Keratinocyte (primary cell): ENCODE data around the gene OR13C4. TPM values are rescaled to one million over a fixed set of nuclear protein-coding genes. Genes with fewer than 3 reads are reported as not detected.

ENCODE experiments used
- DNase-seq: peaks from one replicate; pipeline ENCODE4 v3.0.0-alpha.2; 2011; ENCODE audit warnings: low read depth, missing footprints, low spot score
- FAIRE-seq: peaks from 2 replicates; lab custom pipeline; 2011; peaks lifted over from hg19 to GRCh38; lab: Jason Lieb, UNC
- H2AFZ ChIP-seq: 2 replicates; pipeline ENCODE4 v1.6.0; 2012; ENCODE audit warnings: low read length, control low read depth, inconsistent platforms; ENCODE audit not compliant: control insufficient read depth
- H3K27ac ChIP-seq: 2 replicates; pipeline ENCODE4 v1.5.1; 2011; ENCODE audit warnings: low read length; ENCODE audit not compliant: control insufficient read depth, insufficient read depth
- H3K27me3 ChIP-seq: 3 replicates; pipeline ENCODE4 v1.6.0; 2011; ENCODE audit warnings: low read length; ENCODE audit not compliant: control insufficient read depth, insufficient read depth; ENCODE audit errors: extremely low read depth
- H3K36me3 ChIP-seq, 2 experiments: 2 replicates in 1 of 2; 3 replicates in 1 of 2; pipeline ENCODE4 v1.5.1; 2011; ENCODE audit warnings: low read length in 2 of 2, mild to moderate bottlenecking in 1 of 2; ENCODE audit not compliant: control insufficient read depth in 2 of 2, insufficient read depth in 2 of 2; ENCODE audit errors: extremely low read depth in 1 of 2
- H3K4me1 ChIP-seq: 3 replicates; pipeline ENCODE4 v1.5.1; 2011; ENCODE audit warnings: low read length; ENCODE audit not compliant: control insufficient read depth, insufficient read depth; ENCODE audit errors: extremely low read depth
- H3K4me2 ChIP-seq: 3 replicates; pipeline ENCODE4 v1.6.0; 2011; ENCODE audit warnings: low read depth, low read length; ENCODE audit not compliant: control insufficient read depth, insufficient read depth; ENCODE audit errors: extremely low read depth
- H3K4me3 ChIP-seq, 3 experiments: fragments of 200-600 bp in 1 of 3; sonication (generic) in 1 of 3; 2 replicates in 2 of 3; 3 replicates in 1 of 3; pipeline ENCODE4 v1.5.1; 2011 to 2016; ENCODE audit warnings: low read length in 3 of 3, mild to moderate bottlenecking in 3 of 3, control low read depth in 2 of 3, inconsistent platforms in 1 of 3, low read depth in 1 of 3, mixed read lengths in 1 of 3, mixed run types in 1 of 3, moderate library complexity in 1 of 3; ENCODE audit not compliant: control insufficient read depth in 2 of 3, insufficient read depth in 2 of 3; ENCODE audit errors: extremely low read depth in 1 of 3
- H3K79me2 ChIP-seq: 2 replicates; pipeline ENCODE4 v1.6.0; 2012; ENCODE audit warnings: low read length; ENCODE audit not compliant: control insufficient read depth, insufficient read depth
- H3K9ac ChIP-seq: 3 replicates; pipeline ENCODE4 v1.6.0; 2011; ENCODE audit warnings: low read length; ENCODE audit not compliant: control insufficient read depth, insufficient read depth; ENCODE audit errors: extremely low read depth
- H3K9me1 ChIP-seq: 3 replicates; pipeline ENCODE4 v1.6.0; 2011; ENCODE audit warnings: low read length; ENCODE audit not compliant: control insufficient read depth, insufficient read depth; ENCODE audit errors: extremely low read depth
- H3K9me3 ChIP-seq: 2 replicates; pipeline ENCODE4 v1.5.1; 2012; ENCODE audit warnings: low read depth, low read length; ENCODE audit not compliant: control insufficient read depth
- H4K20me1 ChIP-seq: 3 replicates; pipeline ENCODE4 v1.6.0; 2011; ENCODE audit warnings: low read length; ENCODE audit not compliant: control insufficient read depth, insufficient read depth; ENCODE audit errors: extremely low read depth
- CTCF ChIP-seq, 3 experiments: IDR thresholded peaks in 1 of 3; conservative IDR thresholded peaks in 1 of 3; optimal IDR thresholded peaks in 1 of 3; 2 replicates in 2 of 3; 3 replicates in 1 of 3; pipeline versions ENCODE3 to v1.5.1; 2011; ENCODE audit warnings: low read length in 3 of 3, mild to moderate bottlenecking in 3 of 3, moderate library complexity in 2 of 3, control low read depth in 1 of 3, inconsistent platforms in 1 of 3; ENCODE audit not compliant: insufficient read depth in 2 of 3; ENCODE audit errors: extremely low read depth in 1 of 3
- EZH2 ChIP-seq: IDR thresholded peaks from one replicate; pipeline ENCODE4 v1.6.1; 2012; ENCODE audit warnings: inconsistent platforms, mild to moderate bottlenecking, low read length, moderate library complexity
- dilution Hi-C: fragments of 300-500 bp; cut with MboI; formaldehyde crosslinking; loops from one replicate; pipeline ENCODE4 v1.7.0; 2020; ENCODE audit warnings: low sequenced_read_pairs; ENCODE audit not compliant: extremely low pct_ligation_motif_present
- polyA plus RNA-seq, 5 experiments: library from polyadenylated mRNA; depleted of rRNA in 3 of 5; stranded (reverse) in 3 of 5; stranded (forward) in 1 of 5; unstranded in 1 of 5; fragments of >200 nt; gene quantifications; 1 replicate in 1 of 5; 2 replicates in 3 of 5; 3 replicates in 1 of 5; pipeline versions ENCODE4 v1.2.1 to v1.2.3, GENCODE V29; 2011 to 2012; ENCODE audit warnings: missing spikeins in 2 of 5, low read depth in 1 of 5, low replicate concordance in 1 of 5

Gene OR13C4
- polyA plus RNA-seq, 1 donor (not counting 4 experiments of a cell fraction or from before 2014, with no cell fraction given): not detected

GRCh38 chr9:104572612-104573011 lies 45.6 kb upstream of the OR13C4 start:
- Histone ChIP-seq H3K79me2 (no peaks in the 10 kb centered on the region), H4K20me1 (no peaks in the 10 kb centered on the region), H3K4me1 (no peaks in the 10 kb centered on the region), H3K36me3 (no peaks in the 10 kb centered on the region), H3K27ac (no peak overlapping the region), H3K27me3 (no peaks in the 10 kb centered on the region), H3K4me2 (no peak overlapping the region), H3K9me1 (no peaks in the 10 kb centered on the region), H2AFZ (no peak overlapping the region), H3K9ac (no peak overlapping the region), H3K9me3 (no peaks in the 10 kb centered on the region), H3K4me3 (no peak overlapping the region)
- dilution Hi-C loops: no loop called here
- FAIRE-seq (no peak), DNase-seq (no peak)
- no peak for TF ChIP-seq EZH2
- TF ChIP-seq CTCF (optimal IDR thresholded peaks at IDR 0.05 in 1 of 3, IDR thresholded peaks at IDR 0.05 in 1 of 3, conservative IDR thresholded peaks at IDR 0.05 in 1 of 3; ENCODE audit: extremely low read depth in 1 of 3, insufficient read depth in 2 of 3, low read length in 3 of 3): no peak

- Histone ChIP-seq H3K79me2 (no peaks in the 10 kb centered on the region), H3K4me3 (no peak within 1 kb of the TSS), H3K4me1 (no peaks in the 10 kb centered on the region), H3K9me3 (no peaks in the 10 kb centered on the region), H3K4me2 (no peak within 1 kb of the TSS), H3K27me3 (no peaks in the 10 kb centered on the region), H2AFZ (no peak within 1 kb of the TSS), H3K9ac (no peak within 1 kb of the TSS), H3K9me1 (no peaks in the 10 kb centered on the region), H3K27ac (no peak within 1 kb of the TSS), H3K36me3 (no peaks in the 10 kb centered on the region), H4K20me1 (no peaks in the 10 kb centered on the region)
- FAIRE-seq: no peak
- no peak for DNase-seq
- dilution Hi-C loops: no loop called here
- TF ChIP-seq EZH2 (no peak), CTCF (optimal IDR thresholded peaks at IDR 0.05 in 1 of 3, IDR thresholded peaks at IDR 0.05 in 1 of 3, conservative IDR thresholded peaks at IDR 0.05 in 1 of 3; ENCODE audit: extremely low read depth in 1 of 3, insufficient read depth in 2 of 3, low read length in 3 of 3) (no peak)
Observed at GRCh38 chr9:104568868-104569267, 41.9 kb upstream of the OR13C4 start, which contains the start of gene OR13C8. Gene OR13C8, plus strand, starts transcription at chr9:104569168. Its CDS starts 0 bp downstream, at chr9:104569168.
